ENCODE results near the gene ZBED5. TPM values are rescaled to one million over a fixed set of nuclear protein-coding genes. Genes with fewer than 3 reads are reported as not detected.

ZBED5 gene
- total RNA-seq, 1 donor from 2014 or later, result 89.1 TPM

- DNase-seq (ENCODE audit: low read depth, low spot score), result no peak
- TF ChIP-seq CTCF (conservative IDR thresholded peaks at IDR 0.05), result no peak
- Mint-ChIP-seq H3K27ac (ENCODE audit: unreplicated experiment) (no peak overlapping the region), H3K27me3 (ENCODE audit: low read depth) (no peaks in the 10 kb centered on the region), H3K4me3 (no peak overlapping the region), H3K4me1 (peaks cover 14% of the 10 kb centered on the region), H3K36me3 (ENCODE audit: low read depth) (no peaks in the 10 kb centered on the region), H3K9me3 (no peaks in the 10 kb centered on the region)
Measured at GRCh38 chr11:10898763-10899025, 40.8 kb upstream of the ZBED5 start.

GRCh38 chr11:10898003-10898762, 40.3 kb upstream of the ZBED5 start:
- no peak for DNase-seq (ENCODE audit: low read depth, low spot score)
- H3K9me3 Mint-ChIP-seq, result no peaks in the 10 kb centered on the region
- H3K4me1 Mint-ChIP-seq, result peaks cover 14% of the 10 kb centered on the region
- H3K4me3 Mint-ChIP-seq, result no peak overlapping the region
- no peak for TF ChIP-seq CTCF (conservative IDR thresholded peaks at IDR 0.05)
- H3K27ac Mint-ChIP-seq (ENCODE audit: unreplicated experiment), result no peak overlapping the region
- H3K36me3 Mint-ChIP-seq (ENCODE audit: low read depth), result no peaks in the 10 kb centered on the region
- no peaks in the 10 kb centered on the region for H3K27me3 Mint-ChIP-seq (ENCODE audit: low read depth)

GRCh38 chr11:10897150-10897549, 39.3 kb upstream of the ZBED5 start:
- no peak overlapping the region for H3K27ac Mint-ChIP-seq (ENCODE audit: unreplicated experiment)
- no peaks in the 10 kb centered on the region for H3K36me3 Mint-ChIP-seq (ENCODE audit: low read depth)
- H3K27me3 Mint-ChIP-seq (ENCODE audit: low read depth), result no peaks in the 10 kb centered on the region
- H3K4me3 Mint-ChIP-seq, result no peak overlapping the region
- TF ChIP-seq CTCF (conservative IDR thresholded peaks at IDR 0.05), result no peak
- peaks cover 14% of the 10 kb centered on the region for H3K4me1 Mint-ChIP-seq
- no peaks in the 10 kb centered on the region for H3K9me3 Mint-ChIP-seq
- DNase-seq (ENCODE audit: low read depth, low spot score), result no peak

GRCh38 chr11:10896493-10896892, 38.6 kb upstream of the ZBED5 start:
- Mint-ChIP-seq H3K4me3 (no peak overlapping the region), H3K27ac (ENCODE audit: unreplicated experiment) (no peak overlapping the region), H3K4me1 (peaks cover 14% of the 10 kb centered on the region), H3K36me3 (ENCODE audit: low read depth) (no peaks in the 10 kb centered on the region), H3K9me3 (no peaks in the 10 kb centered on the region), H3K27me3 (ENCODE audit: low read depth) (no peaks in the 10 kb centered on the region)
- DNase-seq (ENCODE audit: low read depth, low spot score), result no peak
- no peak for TF ChIP-seq CTCF (conservative IDR thresholded peaks at IDR 0.05)

- no peak for TF ChIP-seq CTCF (conservative IDR thresholded peaks at IDR 0.05)
- no peaks in the 10 kb centered on the region for H3K27me3 Mint-ChIP-seq (ENCODE audit: low read depth)
- H3K27ac Mint-ChIP-seq (ENCODE audit: unreplicated experiment), result no peak overlapping the region
- no peaks in the 10 kb centered on the region for H3K36me3 Mint-ChIP-seq (ENCODE audit: low read depth)
- DNase-seq (ENCODE audit: low read depth, low spot score), result no peak
- no peaks in the 10 kb centered on the region for H3K9me3 Mint-ChIP-seq
- no peak overlapping the region for H3K4me3 Mint-ChIP-seq
- H3K4me1 Mint-ChIP-seq, result peaks cover 8% of the 10 kb centered on the region
Measured at GRCh38 chr11:10895285-10895684, 37.4 kb upstream of the ZBED5 start.

Measured in neural crest cell (in vitro differentiated cells).